SK-N-SH treated with all-trans-retinoic acid at 6 μM for 48 hours (cell line): ENCODE data around the gene ATP5F1E.
"Not testable (repeated sequence)": the region's sequence is repeated elsewhere in the genome, so short reads cannot be mapped to it uniquely, and the experiment has no call there.

Source experiments
- ATAC-seq: fragments of 200-7000 bp; cut with Tn5 transposase; 3 replicates; pipeline ENCODE4 v1.9.1; 2020; ENCODE audit warnings: mild to moderate bottlenecking, moderate library complexity
- ARNTL ChIP-seq: fragments of 450-650 bp; formaldehyde crosslinking; IDR thresholded peaks from 2 replicates; pipeline ENCODE4 v1.5.0; 2020; ENCODE audit warnings: low read depth, mild to moderate bottlenecking, moderate library complexity, borderline replicate concordance
- BACH2 ChIP-seq: fragments of 250-450 bp; sonication (Bioruptor Pico); IDR thresholded peaks from 2 replicates; pipeline ENCODE4 v1.9.0; 2021; ENCODE audit warnings: mild to moderate bottlenecking, borderline replicate concordance
- CSDC2 ChIP-seq: fragments of 250-450 bp; sonication (Bioruptor Pico); IDR thresholded peaks from 2 replicates; pipeline ENCODE4 v1.5.0; 2020; ENCODE audit warnings: mild to moderate bottlenecking, moderate library complexity
- ESRRG ChIP-seq: fragments of 250-450 bp; sonication (Bioruptor Pico); IDR thresholded peaks from 2 replicates; pipeline ENCODE4 v1.6.1; 2021; ENCODE audit warnings: mild to moderate bottlenecking
- GLIS3 ChIP-seq: fragments of 250-450 bp; sonication (Bioruptor Pico); IDR thresholded peaks from 2 replicates; pipeline ENCODE4 v1.5.0; 2020; ENCODE audit warnings: mild to moderate bottlenecking, moderate library complexity
- ISL1 ChIP-seq: fragments of 250-450 bp; sonication (Bioruptor Pico); IDR thresholded peaks from 2 replicates; pipeline ENCODE4 v2.1.2; 2022; ENCODE audit warnings: mild to moderate bottlenecking, moderate library complexity
- PPARA ChIP-seq: fragments of 250-450 bp; sonication (Bioruptor Pico); IDR thresholded peaks from 2 replicates; pipeline ENCODE4 v1.5.0; 2020; ENCODE audit warnings: mild to moderate bottlenecking, borderline replicate concordance
- RARB ChIP-seq: fragments of 250-450 bp; sonication (Bioruptor Pico); IDR thresholded peaks from 2 replicates; pipeline ENCODE4 v1.8.0; 2021; ENCODE audit warnings: mild to moderate bottlenecking, moderate library complexity
- SNAI2 ChIP-seq: fragments of 250-450 bp; sonication (Bioruptor Pico); IDR thresholded peaks from 2 replicates; pipeline ENCODE4 v1.5.0; 2020; ENCODE audit warnings: mild to moderate bottlenecking, moderate library complexity
- TCF4 ChIP-seq: fragments of 250-450 bp; sonication (Bioruptor Pico); IDR thresholded peaks from 2 replicates; pipeline ENCODE4 v1.8.0; 2021; ENCODE audit warnings: mild to moderate bottlenecking, moderate library complexity, borderline replicate concordance
- ZC3H10 ChIP-seq: fragments of 250-450 bp; sonication (Bioruptor Pico); IDR thresholded peaks from 2 replicates; pipeline ENCODE4 v1.5.1; 2021; ENCODE audit warnings: mild to moderate bottlenecking, moderate library complexity
- ZFP3 ChIP-seq: fragments of 250-450 bp; sonication (Bioruptor Pico); IDR thresholded peaks from 2 replicates; pipeline ENCODE4 v1.5.0; 2020; ENCODE audit warnings: mild to moderate bottlenecking, moderate library complexity
- ZFP30 ChIP-seq: fragments of 450-650 bp; formaldehyde crosslinking; IDR thresholded peaks from 2 replicates; pipeline ENCODE4 v1.5.0; 2022; ENCODE audit warnings: mild to moderate bottlenecking, moderate library complexity
- ZNF565 ChIP-seq: fragments of 450-650 bp; formaldehyde crosslinking; conservative IDR thresholded peaks from 2 replicates; pipeline ENCODE4 v1.5.0; 2020; ENCODE audit warnings: low read depth, mild to moderate bottlenecking, moderate library complexity
- ZNF8 ChIP-seq: fragments of 450-650 bp; formaldehyde crosslinking; IDR thresholded peaks from 2 replicates; pipeline ENCODE4 v1.5.0; 2020; ENCODE audit warnings: mild to moderate bottlenecking, moderate library complexity
- TF ChIP-seq, protein P1 (sequence below): fragments of 250-450 bp; sonication (Bioruptor Pico); IDR thresholded peaks from 2 replicates; pipeline ENCODE4 v1.8.0; 2021; ENCODE audit warnings: low read depth, mild to moderate bottlenecking, moderate library complexity, borderline replicate concordance
- TF ChIP-seq, protein P2 (sequence below): fragments of 250-450 bp; sonication (Bioruptor Pico); IDR thresholded peaks from 2 replicates; pipeline ENCODE4 v1.8.0; 2020; ENCODE audit warnings: mild to moderate bottlenecking, moderate library complexity, borderline replicate concordance
- TF ChIP-seq, protein P3 (sequence below): fragments of 250-450 bp; sonication (Bioruptor Pico); IDR thresholded peaks from 2 replicates; pipeline ENCODE4 v1.5.1; 2020; ENCODE audit warnings: low read depth, mild to moderate bottlenecking, moderate library complexity

Gene ATP5F1E

DNA sequence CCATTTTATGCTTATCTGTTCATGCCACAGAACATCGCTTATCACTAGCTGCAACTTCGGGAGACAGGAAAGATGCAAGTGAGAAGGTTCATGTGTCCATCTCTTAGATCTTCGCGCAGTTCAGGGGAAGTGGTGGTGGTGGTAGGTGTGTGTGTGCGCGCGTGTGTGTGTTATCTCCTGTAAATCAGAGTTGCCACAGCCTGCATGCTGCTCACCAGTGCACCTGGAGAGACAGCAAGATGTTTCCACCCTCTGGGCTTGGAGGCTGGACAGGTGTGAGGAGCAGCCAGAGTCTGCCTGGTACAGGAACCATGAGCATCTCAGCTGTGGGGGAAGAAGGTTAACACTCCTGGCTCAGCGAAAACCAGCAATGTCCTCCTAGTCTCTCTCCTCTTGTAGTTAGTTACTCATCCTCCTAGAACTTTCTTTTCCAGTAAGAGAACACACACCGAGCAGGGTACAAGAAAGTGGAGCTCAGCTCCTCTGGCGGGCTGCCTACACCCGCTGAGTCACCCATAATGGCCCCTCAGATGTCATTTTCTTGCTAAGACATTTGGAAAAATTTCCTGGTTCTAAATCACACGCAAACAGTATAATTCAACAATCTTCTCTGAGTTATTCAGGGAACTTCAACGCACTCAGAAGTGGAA is 18.1 kb downstream of the ATP5F1E start (continued):
- TF ChIP-seq GLIS3 (CRISPR knock-in tag) (no peak), PPARA (CRISPR knock-in tag) (no peak)

DNA sequence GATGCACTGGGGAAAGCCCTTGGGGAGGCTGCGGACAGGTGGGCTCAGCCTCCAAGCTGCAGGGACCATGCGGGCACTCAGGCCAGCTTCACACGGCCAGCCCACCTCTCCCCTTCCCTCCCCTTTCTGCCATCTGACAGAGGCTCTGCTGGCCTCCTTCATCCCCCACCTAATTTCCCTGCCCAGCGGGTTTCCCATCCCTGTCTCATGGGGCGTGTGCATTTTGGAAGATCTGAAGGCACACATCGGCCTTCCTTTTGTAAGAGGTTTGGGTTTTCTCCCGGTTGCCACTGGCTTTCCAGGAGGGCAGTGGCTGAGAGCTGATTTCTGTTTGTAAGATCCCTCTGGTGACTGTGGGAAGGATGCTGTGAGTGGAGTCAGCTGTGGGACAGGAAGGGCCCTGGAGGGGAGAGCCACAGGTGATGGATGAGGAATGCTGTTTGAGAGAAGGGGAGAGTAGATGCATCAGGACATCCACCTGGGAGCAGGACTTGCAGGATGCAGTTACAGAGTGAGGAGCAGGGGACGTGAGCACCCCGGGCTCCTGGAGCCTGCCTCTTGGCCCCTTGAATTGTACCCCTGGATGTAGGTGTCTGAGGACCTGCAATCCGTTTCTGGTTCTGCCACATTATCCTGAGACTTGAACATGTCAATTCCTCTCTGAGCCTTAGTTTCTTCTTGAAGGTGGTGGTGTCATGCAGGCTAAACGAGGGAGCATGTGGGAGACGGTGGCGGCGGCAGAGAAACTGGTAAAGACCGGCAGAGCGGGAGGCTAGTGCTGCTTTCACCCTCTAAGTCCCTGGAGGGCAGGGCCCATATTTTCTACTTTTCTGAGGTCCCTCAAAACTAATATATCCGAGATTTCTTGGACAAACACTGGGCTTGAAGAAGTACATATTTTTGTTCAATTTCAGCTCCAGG is 18.8 kb downstream of the ATP5F1E start:
- TF ChIP-seq, protein P1, sequence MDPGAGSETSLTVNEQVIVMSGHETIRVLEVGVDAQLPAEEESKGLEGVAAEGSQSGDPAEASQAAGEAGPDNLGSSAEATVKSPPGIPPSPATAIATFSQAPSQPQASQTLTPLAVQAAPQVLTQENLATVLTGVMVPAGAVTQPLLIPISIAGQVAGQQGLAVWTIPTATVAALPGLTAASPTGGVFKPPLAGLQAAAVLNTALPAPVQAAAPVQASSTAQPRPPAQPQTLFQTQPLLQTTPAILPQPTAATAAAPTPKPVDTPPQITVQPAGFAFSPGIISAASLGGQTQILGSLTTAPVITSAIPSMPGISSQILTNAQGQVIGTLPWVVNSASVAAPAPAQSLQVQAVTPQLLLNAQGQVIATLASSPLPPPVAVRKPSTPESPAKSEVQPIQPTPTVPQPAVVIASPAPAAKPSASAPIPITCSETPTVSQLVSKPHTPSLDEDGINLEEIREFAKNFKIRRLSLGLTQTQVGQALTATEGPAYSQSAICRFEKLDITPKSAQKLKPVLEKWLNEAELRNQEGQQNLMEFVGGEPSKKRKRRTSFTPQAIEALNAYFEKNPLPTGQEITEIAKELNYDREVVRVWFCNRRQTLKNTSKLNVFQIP = no peak
- TF ChIP-seq RARB (no peak), CSDC2 (CRISPR knock-in tag) (no peak), ISL1 (CRISPR knock-in tag) (no peak), BACH2 (CRISPR knock-in tag) (no peak)
- TF ChIP-seq, protein P2, sequence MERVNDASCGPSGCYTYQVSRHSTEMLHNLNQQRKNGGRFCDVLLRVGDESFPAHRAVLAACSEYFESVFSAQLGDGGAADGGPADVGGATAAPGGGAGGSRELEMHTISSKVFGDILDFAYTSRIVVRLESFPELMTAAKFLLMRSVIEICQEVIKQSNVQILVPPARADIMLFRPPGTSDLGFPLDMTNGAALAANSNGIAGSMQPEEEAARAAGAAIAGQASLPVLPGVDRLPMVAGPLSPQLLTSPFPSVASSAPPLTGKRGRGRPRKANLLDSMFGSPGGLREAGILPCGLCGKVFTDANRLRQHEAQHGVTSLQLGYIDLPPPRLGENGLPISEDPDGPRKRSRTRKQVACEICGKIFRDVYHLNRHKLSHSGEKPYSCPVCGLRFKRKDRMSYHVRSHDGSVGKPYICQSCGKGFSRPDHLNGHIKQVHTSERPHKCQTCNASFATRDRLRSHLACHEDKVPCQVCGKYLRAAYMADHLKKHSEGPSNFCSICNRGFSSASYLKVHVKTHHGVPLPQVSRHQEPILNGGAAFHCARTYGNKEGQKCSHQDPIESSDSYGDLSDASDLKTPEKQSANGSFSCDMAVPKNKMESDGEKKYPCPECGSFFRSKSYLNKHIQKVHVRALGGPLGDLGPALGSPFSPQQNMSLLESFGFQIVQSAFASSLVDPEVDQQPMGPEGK (CRISPR knock-in tag) = no peak
- ATAC-seq = no peak

DNA sequence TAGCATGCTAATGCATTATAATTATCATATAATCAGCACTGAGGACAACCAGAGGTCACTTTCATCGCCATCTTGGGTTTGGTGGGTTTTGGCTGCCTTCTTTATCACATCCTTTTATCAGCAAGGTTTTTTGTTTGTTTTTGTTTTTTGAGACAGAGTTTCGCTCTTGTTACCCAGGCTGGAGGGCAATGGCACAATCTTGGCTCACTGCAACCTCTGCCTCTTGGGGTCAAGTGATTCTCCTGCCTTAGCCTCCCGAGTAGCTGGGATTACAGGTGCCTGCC is 20.3 kb downstream of the ATP5F1E start:
- not testable (repeated sequence) for ATAC-seq

DNA sequence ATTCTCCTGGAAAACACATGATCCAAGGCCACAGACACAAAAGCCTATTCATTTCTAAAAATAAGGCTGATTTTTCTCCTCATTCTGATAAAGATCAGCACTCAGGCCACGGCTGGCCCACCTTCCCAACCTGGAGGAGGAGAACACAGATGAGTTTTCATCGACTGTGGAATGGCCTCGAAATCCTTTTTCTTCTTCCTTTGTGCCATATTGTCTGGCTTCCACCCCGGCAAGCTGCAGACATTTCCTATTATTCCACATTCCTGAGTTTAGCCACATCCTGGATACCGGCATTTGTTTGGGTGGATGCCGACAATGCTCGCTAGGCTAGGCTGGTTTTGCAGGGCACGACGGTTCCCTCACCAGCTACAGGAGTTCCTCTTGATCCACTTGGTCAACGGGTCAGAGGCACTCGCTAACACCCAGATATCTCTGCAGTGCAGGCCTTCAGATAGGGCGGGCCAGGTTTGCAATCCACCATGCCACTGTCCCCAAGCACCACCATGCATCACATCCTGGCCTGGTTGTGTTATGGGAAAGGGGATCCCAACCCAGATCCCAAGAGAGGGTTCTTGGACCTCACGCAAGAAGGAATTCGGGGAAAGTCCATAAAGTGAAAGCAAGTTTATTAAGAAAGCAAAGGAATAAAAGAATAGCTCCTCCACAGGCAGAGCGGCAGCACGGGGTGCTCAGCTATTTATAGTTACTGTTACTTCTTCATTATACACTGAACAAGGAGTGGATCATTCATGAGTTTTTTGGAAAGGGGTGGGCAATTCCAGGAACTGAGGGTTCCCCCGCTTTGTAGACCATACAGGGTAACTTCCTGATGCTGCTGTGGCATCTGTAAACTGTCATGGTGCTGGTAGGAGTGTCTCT is 20.9 kb downstream of the ATP5F1E start:
- TF ChIP-seq GLIS3 (CRISPR knock-in tag) (no peak), ARNTL (CRISPR knock-in tag) (no peak), ZNF565 (CRISPR knock-in tag) (no peak), TCF4 (CRISPR knock-in tag) (no peak), SNAI2 (CRISPR knock-in tag) (no peak), ZFP30 (no peak), BACH2 (CRISPR knock-in tag) (no peak), ZFP3 (CRISPR knock-in tag) (no peak), PPARA (CRISPR knock-in tag) (no peak), ZC3H10 (CRISPR knock-in tag) (no peak), ZNF8 (CRISPR knock-in tag) (no peak), ISL1 (CRISPR knock-in tag) (no peak), CSDC2 (CRISPR knock-in tag) (no peak), ESRRG (CRISPR knock-in tag) (no peak)
- TF ChIP-seq, protein P2 (CRISPR knock-in tag) = no peak
- TF ChIP-seq, protein P1 = no peak
- TF ChIP-seq, protein P3, sequence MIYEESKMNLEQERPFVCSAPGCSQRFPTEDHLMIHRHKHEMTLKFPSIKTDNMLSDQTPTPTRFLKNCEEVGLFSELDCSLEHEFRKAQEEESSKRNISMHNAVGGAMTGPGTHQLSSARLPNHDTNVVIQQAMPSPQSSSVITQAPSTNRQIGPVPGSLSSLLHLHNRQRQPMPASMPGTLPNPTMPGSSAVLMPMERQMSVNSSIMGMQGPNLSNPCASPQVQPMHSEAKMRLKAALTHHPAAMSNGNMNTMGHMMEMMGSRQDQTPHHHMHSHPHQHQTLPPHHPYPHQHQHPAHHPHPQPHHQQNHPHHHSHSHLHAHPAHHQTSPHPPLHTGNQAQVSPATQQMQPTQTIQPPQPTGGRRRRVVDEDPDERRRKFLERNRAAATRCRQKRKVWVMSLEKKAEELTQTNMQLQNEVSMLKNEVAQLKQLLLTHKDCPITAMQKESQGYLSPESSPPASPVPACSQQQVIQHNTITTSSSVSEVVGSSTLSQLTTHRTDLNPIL = no peak
- TF ChIP-seq, all 23 proteins: peak for 0
- ATAC-seq = peak; percentile 84
